Heart right ventricle (tissue), 16 donors: ENCODE measurements around the gene CD276. TPM values are rescaled to one million over a fixed set of nuclear protein-coding genes. Genes with fewer than 3 reads are reported as not detected.

Experiments used
- ATAC-seq, 8 donors: fragments of 200-7000 bp; cut with Tn5 transposase; one replicate each; pipeline ENCODE4 v1.9.1; 2020; ENCODE audit warnings: mild to moderate bottlenecking in 8 of 8, moderate library complexity in 8 of 8, moderate number of reproducible peaks in 1 of 8
- DNase-seq, 2 donors: peaks; one replicate each; pipeline ENCODE4 v3.0.0-alpha.2; 2020
- H3K27ac ChIP-seq, 10 donors: fragments of 200-600 bp; sonication (generic) in 2 of 10; one replicate each; pipeline versions ENCODE4 v1.5.0 to v1.8.0; 2020 to 2022; ENCODE audit warnings: mild to moderate bottlenecking in 3 of 10
- H3K27me3 ChIP-seq, 7 donors: fragments of 200-600 bp; one replicate each; pipeline ENCODE4 v1.8.0; 2021 to 2022; ENCODE audit warnings: mild to moderate bottlenecking in 2 of 7
- H3K36me3 ChIP-seq, 9 donors: fragments of 200-600 bp; sonication (generic) in 1 of 9; one replicate each; pipeline versions ENCODE4 v1.5.0 to v1.8.0; 2020 to 2022; ENCODE audit warnings: mild to moderate bottlenecking in 2 of 9
- H3K4me1 ChIP-seq, 9 donors: fragments of 200-600 bp; sonication (generic) in 1 of 9; one replicate each; pipeline versions ENCODE4 v1.5.0 to v1.8.0; 2020 to 2022; ENCODE audit warnings: mild to moderate bottlenecking in 4 of 9
- H3K4me3 ChIP-seq, 10 donors: fragments of 200-600 bp; sonication (generic) in 2 of 10; one replicate each; pipeline versions ENCODE4 v1.5.0 to v1.8.0; 2020 to 2022; ENCODE audit warnings: mild to moderate bottlenecking in 7 of 10, moderate library complexity in 2 of 10
- H3K9me3 ChIP-seq, 11 donors: fragments of 200-600 bp in 10 of 11; sonication (generic) in 2 of 11; one replicate each; pipeline versions ENCODE4 v1.5.0 to v1.8.0; 2013 to 2022; ENCODE audit warnings: mild to moderate bottlenecking in 2 of 11, control low read depth in 1 of 11, moderate library complexity in 1 of 11
- CTCF ChIP-seq, 9 donors: fragments of 200-600 bp; sonication (generic) in 2 of 9; IDR thresholded peaks; one replicate each; pipeline versions ENCODE4 v1.5.0 to v1.8.0; 2021 to 2022; ENCODE audit warnings: antibody characterized with exemption in 9 of 9, mild to moderate bottlenecking in 5 of 9, moderate library complexity in 1 of 9
- WGBS, 2 donors: extraction: QIAGEN DNeasy Blood & Tissue Kit; methylation state at CpG; one replicate each; pipeline ENCODE4 v1.1.7; 2013; ENCODE audit warnings: inconsistent platforms in 1 of 2; 5-methylcytosine and 5-hydroxymethylcytosine counted together
- intact Hi-C, 10 donors: fragments of 100-400 bp; cut with DNase I; formaldehyde crosslinking; loops; one replicate each; pipeline versions ENCODE4 v1.11.1 to v1.14.2; 2022
- polyA plus RNA-seq, 2 donors: library from polyadenylated mRNA; stranded (reverse); fragments of 200-250 nt; gene quantifications; one replicate each; pipeline ENCODE4 v1.2.3, GENCODE V29; 2013
- total RNA-seq, 10 donors: library from RNA; stranded (reverse); fragmentation: NEBNext Ultra II Directional in 3 of 10; extraction: Animal tissue kit (Norgen Biotek cat#: 25700) in 3 of 10; gene quantifications; one replicate each; pipeline versions ENCODE4 v1.2.1 to v1.2.4, GENCODE V29; 2021 to 2023
- donor health status: Arrhythmogenic right ventricular cardiomyopathy.
- donor health status: ischemic (EF 13 %, LVEDD 7.1; RV severe dilation, severe dysfunction).
- donor health status: healthy with polysubstance abuse.
- donor health status: DM: no; HTN: yes; CAD: no.
- donor health status: DM: no; HTN: no; CAD: no.
- donor health status: ischemic (EF 25% LVEDD 6.9; RV normal size, moderate dysfunction).
- donor health status: ischemic (EF 25% LVEDD 5.7; RV mildly dilated, moderate dysfunction).
- donor health status: healthy.
- donor health status: DM: yes; HTN: yes; CAD: no.
- donor health status: Ischemic cardiomyopathy.
- donor health status: ischemic (EF 35%, LVEDD 5.7; RV mildly dilated, moderate dysfunction).
- donor health status: nonischemic (EF 11% LVEDD 7.7; RV severe dilation, severe dysfunction).
- donor health status: DM: yes; HTN: yes; CAD: no.
- donor health status: PGD.
- donor health status: ischemic (EF 29% LVEDD 5.4; RV normal size, mild dysfunction).
- donor health status: nonischemic (EF 23%, LVEDD 6.1; RV moderate dilation, normal function).

The CD276 gene
- total and polyA plus RNA-seq, 12 donors, result 26.5 to 77.1 (median 38.1) TPM

DNA sequence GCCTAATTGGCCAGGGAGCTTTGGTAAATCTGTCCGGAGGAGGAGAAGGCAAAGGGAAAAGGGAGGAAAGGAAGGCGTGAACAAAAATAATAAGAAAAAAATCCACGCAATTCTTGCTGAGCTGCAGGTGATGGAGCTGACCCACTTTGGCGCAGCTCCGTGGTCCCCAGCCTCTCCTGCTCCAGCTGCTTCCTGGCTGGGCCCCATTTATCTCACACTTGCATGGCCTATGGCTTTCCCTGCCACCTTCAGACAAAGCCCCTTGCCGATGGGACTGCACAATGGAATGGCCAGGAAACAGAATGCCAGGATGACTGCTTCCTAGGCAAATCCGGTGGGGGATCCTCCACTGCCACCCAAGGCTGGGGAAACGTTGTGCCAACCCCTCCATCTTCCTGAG is 62.1 kb downstream of the CD276 start:
- ATAC-seq (no peak), DNase-seq (no peak)
- no peak overlapping the region for H3K4me3 ChIP-seq
- WGBS, 2 donors, result 52 to 67% methylated on average over 8 of the region's 8 CpGs
- intact Hi-C loops, result no loop called here
- no peak overlapping the region for H3K27ac ChIP-seq
- H3K4me1 ChIP-seq, result peaks cover 6 to 39% (median 28%) of the 10 kb centered on the region in 9 donors
- no peaks in the 10 kb centered on the region for H3K9me3 ChIP-seq
- H3K27me3 ChIP-seq, result peaks cover 0 to 11% (median 0%) of the 10 kb centered on the region in 7 donors
- peaks cover 0 to 8% (median 0%) of the 10 kb centered on the region in 9 donors for H3K36me3 ChIP-seq
- TF ChIP-seq CTCF (IDR thresholded peaks at IDR 0.05), result no peak

DNA sequence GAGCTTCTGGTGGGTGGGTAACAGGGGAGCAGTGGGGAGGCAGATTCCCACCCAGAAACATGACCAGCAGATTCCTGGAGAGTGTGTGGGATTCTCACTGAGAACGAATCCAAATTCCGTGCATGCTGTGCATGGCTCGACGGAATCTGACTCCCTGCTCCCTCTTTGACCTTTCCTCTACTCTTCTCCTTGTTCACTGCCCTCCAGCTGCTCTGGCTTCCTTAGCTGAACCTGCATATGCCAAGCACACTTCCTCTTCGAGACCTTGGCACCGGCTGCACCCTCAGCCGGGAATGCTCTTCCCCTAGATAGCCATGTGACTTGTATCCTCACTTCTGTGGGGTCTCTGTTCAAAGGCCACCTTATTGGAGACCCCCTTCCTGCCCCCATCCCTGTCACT is 62.7 kb downstream of the CD276 start:
- peak in 1 of 8 donors; percentile 32 for ATAC-seq
- intact Hi-C loops, result loop anchor here in 1 of 10 donors (1.0 kb wide), 1 partner anchor 24 kb away; no protein-coding TSS in a partner anchor
- TF ChIP-seq CTCF (IDR thresholded peaks at IDR 0.05), result no peak
- H3K9me3 ChIP-seq, result no peaks in the 10 kb centered on the region
- H3K27me3 ChIP-seq, result peaks cover 0 to 17% (median under 1%) of the 10 kb centered on the region in 7 donors
- peaks cover 0 to 8% (median 0%) of the 10 kb centered on the region in 9 donors for H3K36me3 ChIP-seq
- no peak for DNase-seq
- H3K4me1 ChIP-seq, result peaks cover 10 to 39% (median 33%) of the 10 kb centered on the region in 9 donors
- 27 to 32% methylated on average over 7 of the region's 7 CpGs for WGBS, 2 donors
- no peak overlapping the region for H3K27ac ChIP-seq
- no peak overlapping the region for H3K4me3 ChIP-seq

DNA sequence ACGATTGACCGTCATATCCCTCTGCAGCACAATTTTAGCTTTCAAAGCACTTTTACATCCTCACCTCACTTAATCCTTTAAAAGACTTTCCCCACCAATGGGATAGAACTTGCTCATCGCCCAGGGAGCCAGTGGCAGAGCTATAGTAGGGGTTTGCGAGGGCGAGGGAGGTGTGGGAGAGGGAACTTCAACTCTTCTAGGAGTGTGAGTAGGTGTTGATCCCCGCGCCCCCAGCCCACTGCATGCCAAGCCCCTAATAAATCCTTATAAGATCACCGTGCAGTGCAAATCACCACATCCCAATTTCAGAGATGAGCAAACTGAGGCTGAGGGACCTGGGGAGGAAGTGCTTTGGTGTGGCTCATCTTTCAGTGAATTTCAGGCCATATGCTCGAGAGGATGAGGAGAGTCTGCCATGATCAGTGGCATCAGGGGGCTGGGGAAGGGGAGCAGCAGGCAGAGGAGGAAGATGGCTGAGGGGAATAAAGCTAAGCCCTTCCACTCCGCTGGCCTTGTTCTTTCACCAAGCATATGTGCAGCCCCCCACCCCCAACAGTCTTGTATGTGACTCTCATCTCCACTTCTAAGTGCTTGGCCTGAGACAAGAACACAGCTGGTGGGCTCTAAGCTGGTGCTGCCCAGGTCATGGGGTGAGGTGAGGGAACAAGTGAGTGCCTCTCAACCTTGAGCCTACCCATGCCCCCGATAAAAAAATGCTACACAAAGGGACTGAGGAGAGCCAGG is 63.8 kb downstream of the CD276 start:
- DNase-seq (no peak), ATAC-seq (no peak)
- peaks cover 8 to 36% (median 26%) of the 10 kb centered on the region in 9 donors for H3K4me1 ChIP-seq
- TF ChIP-seq CTCF (IDR thresholded peaks at IDR 0.05), result no peak
- WGBS, 2 donors, result 85 to 93% methylated on average over 11 of the region's 11 CpGs
- peaks cover 0 to 8% (median 0%) of the 10 kb centered on the region in 9 donors for H3K36me3 ChIP-seq
- H3K27ac ChIP-seq, result no peak overlapping the region
- H3K4me3 ChIP-seq, result no peak overlapping the region
- no peaks in the 10 kb centered on the region for H3K9me3 ChIP-seq
- peaks cover 0 to 27% (median 6%) of the 10 kb centered on the region in 7 donors for H3K27me3 ChIP-seq
- intact Hi-C loops, result loop anchor here in 1 of 10 donors (1.0 kb wide), 1 partner anchor 25 kb away; no protein-coding TSS in a partner anchor

- WGBS, 2 donors, result 72 to 79% methylated on average over 6 of the region's 6 CpGs
- no peak for DNase-seq
These were observed 64.5 kb downstream of the CD276 start for GRCh38 chr15:73748730-73749129.

More at GRCh38 chr15:73748730-73749129, 64.5 kb downstream of the CD276 start:
- intact Hi-C loops, result no loop called here
- Histone ChIP-seq H3K4me1 (peaks cover 4 to 33% (median 25%) of the 10 kb centered on the region in 9 donors), H3K9me3 (no peaks in the 10 kb centered on the region), H3K27me3 (peaks cover 0 to 34% (median 10%) of the 10 kb centered on the region in 7 donors), H3K4me3 (no peak overlapping the region), H3K27ac (no peak overlapping the region), H3K36me3 (peaks cover 0 to 8% (median 0%) of the 10 kb centered on the region in 9 donors)
- no peak for ATAC-seq
- TF ChIP-seq CTCF (IDR thresholded peaks at IDR 0.05), result no peak
